GM12878 (cell line): ENCODE data around the gene NSUN2. TPM values are rescaled to one million over a fixed set of nuclear protein-coding genes. Genes with fewer than 3 reads are reported as not detected.

Source experiments
- ATF3 ChIP-seq: IDR thresholded peaks from 2 replicates; pipeline ENCODE4 v1.6.1; 2011; ENCODE audit warnings: low read depth, mild to moderate bottlenecking, low read length, moderate library complexity, borderline replicate concordance; ENCODE audit errors: extremely low read depth
- CBFB ChIP-seq: IDR thresholded peaks from 2 replicates; pipeline ENCODE4 v1.6.1; 2016; ENCODE audit warnings: antibody characterized with exemption, low read depth
- CBX3 ChIP-seq: fragments of 200-600 bp; sonication (generic); IDR thresholded peaks from 2 replicates; pipeline ENCODE4 v1.6.1; 2016; ENCODE audit warnings: low read depth, borderline replicate concordance
- DPF2 ChIP-seq: fragments of 450-650 bp; IDR thresholded peaks from 2 replicates; pipeline ENCODE4 v1.6.1; 2017; ENCODE audit warnings: mild to moderate bottlenecking
- E2F8 ChIP-seq: fragments of 450-650 bp; IDR thresholded peaks from 2 replicates; pipeline ENCODE4 v1.6.1; 2018; ENCODE audit warnings: mild to moderate bottlenecking, low read depth, moderate library complexity; ENCODE audit not compliant: partially characterized antibody
- FOXK2 ChIP-seq: fragments of 450-650 bp; IDR thresholded peaks from 2 replicates; pipeline ENCODE4 v1.6.1; 2017; ENCODE audit warnings: mild to moderate bottlenecking, moderate library complexity
- GATAD2B ChIP-seq: fragments of 450-650 bp; conservative IDR thresholded peaks from 2 replicates; pipeline ENCODE4 v1.6.1; 2017; ENCODE audit warnings: low read depth, mild to moderate bottlenecking, moderate library complexity
- HDGF ChIP-seq: fragments of 450-650 bp; IDR thresholded peaks from 2 replicates; pipeline ENCODE4 v1.6.1; 2016; ENCODE audit warnings: antibody characterized with exemption
- HSF1 ChIP-seq: fragments of 150-350 bp; IDR thresholded peaks from 2 replicates; pipeline ENCODE4 v1.6.1; 2014; ENCODE audit warnings: mild to moderate bottlenecking, low read depth, low read length
- IKZF2 ChIP-seq, 2 experiments: fragments of 450-650 bp; IDR thresholded peaks; 2 replicates each; pipeline ENCODE4 v1.6.1; 2017; ENCODE audit warnings: mild to moderate bottlenecking in 2 of 2, moderate library complexity in 2 of 2
- MAX ChIP-seq: IDR thresholded peaks from 2 replicates; pipeline ENCODE4 v1.6.1; 2012; ENCODE audit warnings: low read depth, low read length, improper control_type of control experiment
- MEF2B ChIP-seq: fragments of 450-650 bp; IDR thresholded peaks from 2 replicates; pipeline ENCODE4 v1.6.1; 2018; ENCODE audit warnings: mild to moderate bottlenecking, moderate library complexity; ENCODE audit not compliant: partially characterized antibody, poor library complexity, severe bottlenecking
- MTA3 ChIP-seq: IDR thresholded peaks from 2 replicates; pipeline ENCODE4 v1.6.1; 2012; ENCODE audit warnings: low read length, inconsistent platforms, borderline replicate concordance
- NBN ChIP-seq: fragments of 450-650 bp; IDR thresholded peaks from 2 replicates; pipeline ENCODE4 v1.6.1; 2016
- PML ChIP-seq: IDR thresholded peaks from 2 replicates; pipeline ENCODE4 v1.6.1; 2012; ENCODE audit warnings: low read length, inconsistent platforms
- POLR2AphosphoS2 ChIP-seq: IDR thresholded peaks from 2 replicates; pipeline ENCODE4 v1.6.1; 2011; ENCODE audit warnings: low read depth, mild to moderate bottlenecking, low read length, improper control_type of control experiment, moderate library complexity
- SUPT20H ChIP-seq: IDR thresholded peaks from 2 replicates; pipeline ENCODE4 v1.6.1; 2011; ENCODE audit warnings: low read depth, mild to moderate bottlenecking, low read length, moderate library complexity, borderline replicate concordance; ENCODE audit not compliant: control insufficient read depth
- TCF12 ChIP-seq: IDR thresholded peaks from 2 replicates; pipeline ENCODE4 v1.6.1; 2011; ENCODE audit warnings: low read depth, mild to moderate bottlenecking, low read length
- TCF3 ChIP-seq: IDR thresholded peaks from 2 replicates; pipeline ENCODE4 v1.6.1; 2012; ENCODE audit warnings: low read depth, mild to moderate bottlenecking, low read length, borderline replicate concordance; ENCODE audit not compliant: insufficient read depth
- USF1 ChIP-seq: IDR thresholded peaks from 2 replicates; pipeline ENCODE4 v1.6.1; 2011; ENCODE audit warnings: borderline replicate concordance, low read depth, mild to moderate bottlenecking, moderate library complexity, mixed read lengths, low read length; ENCODE audit not compliant: insufficient read depth; ENCODE audit errors: extremely low read length
- WRNIP1 ChIP-seq: IDR thresholded peaks from 2 replicates; pipeline ENCODE4 v1.6.1; 2011; ENCODE audit warnings: low read depth, low read length, improper control_type of control experiment, borderline replicate concordance
- ZBTB11 ChIP-seq: fragments of 450-650 bp; formaldehyde crosslinking; IDR thresholded peaks from 2 replicates; pipeline ENCODE4 v1.5.0; 2022; ENCODE audit warnings: mild to moderate bottlenecking, missing genetic modification characterization
- polyA plus RNA-seq, 11 experiments: library from polyadenylated mRNA; depleted of rRNA in 4 of 11; unstranded in 6 of 11; stranded (reverse) in 5 of 11; fragments of >200 nt; fragmentation: Nextera tagmentation in 4 of 11; fragmentation: Illumina TruSeq in 1 of 11; extraction: Ambion mirVana in 4 of 11; extraction: Trizol in 1 of 11; gene quantifications; 1 replicate in 1 of 11; 2 replicates in 10 of 11; pipeline versions ENCODE4 v1.2.1 to v1.2.3, GENCODE V29; 2011 to 2016; ENCODE audit warnings: inconsistent platforms in 2 of 11, missing spikeins in 2 of 11, low read depth in 1 of 11
- total RNA-seq, 4 experiments: library from RNA; depleted of rRNA in 3 of 4; stranded (reverse); fragments of >200 nt in 3 of 4; fragmentation: Illumina TruSeq in 1 of 4; extraction: Trizol in 1 of 4; gene quantifications; 2 replicates each; pipeline versions ENCODE4 v1.2.1 to v1.2.3, GENCODE V29; 2013 to 2021

NSUN2 gene
- total and polyA plus RNA-seq, 10 of the 15 experiments (the other 5 are each of a cell fraction or from before 2014, with no cell fraction given) = 8.0 to 112 (median 91.1) TPM

GRCh38 chr5:6632888-6633468 lies at the start of gene NSUN2, which contains the start of gene SRD5A1 (continued):
- TF ChIP-seq MAX = peak; percentile 91
- peak; percentile 81 for TF ChIP-seq CBFB
- TF ChIP-seq ZBTB11 (CRISPR knock-in tag) = no peak
- TF ChIP-seq GATAD2B = peak; percentile 63
- no peak for TF ChIP-seq FOXK2
- TF ChIP-seq DPF2 = peak; percentile 66
- peak; percentile 20 for TF ChIP-seq MEF2B
- TF ChIP-seq TCF12 = no peak
- no peak for TF ChIP-seq CBX3
- no peak for TF ChIP-seq WRNIP1
- TF ChIP-seq ATF3 = peak; percentile 76; the same call in 1 of the 2 replicates
- no peak for TF ChIP-seq HDGF
- TF ChIP-seq SUPT20H = no peak
- TF ChIP-seq MTA3 = no peak
- no peak for TF ChIP-seq HSF1
- TF ChIP-seq IKZF2 (IDR thresholded peaks at IDR 0.05) = no peak
- peak; percentile 73 for TF ChIP-seq NBN
- no peak for TF ChIP-seq TCF3
- peak; percentile 88 for TF ChIP-seq USF1
- TF ChIP-seq E2F8 = no peak
- peak; percentile 41; the same call in 1 of the 2 replicates for TF ChIP-seq POLR2AphosphoS2
- peak; percentile 76 for TF ChIP-seq PML
